Keratinocyte (primary cell): Measurements from ENCODE around the gene EVI5.
"Not testable (repeated sequence)": the region's sequence is repeated elsewhere in the genome, so short reads cannot be mapped to it uniquely, and the experiment has no call there.

Experiments
- EZH2 ChIP-seq: IDR thresholded peaks from one replicate; pipeline ENCODE4 v1.6.1; 2012; ENCODE audit warnings: inconsistent platforms, mild to moderate bottlenecking, low read length, moderate library complexity
- TF ChIP-seq, protein P1 (sequence below), 3 experiments: IDR thresholded peaks in 1 of 3; conservative IDR thresholded peaks in 1 of 3; optimal IDR thresholded peaks in 1 of 3; 2 replicates in 2 of 3; 3 replicates in 1 of 3; pipeline versions ENCODE3 to v1.5.1; 2011; ENCODE audit warnings: low read length in 3 of 3, mild to moderate bottlenecking in 3 of 3, moderate library complexity in 2 of 3, control low read depth in 1 of 3, inconsistent platforms in 1 of 3; ENCODE audit not compliant: insufficient read depth in 2 of 3; ENCODE audit errors: extremely low read depth in 1 of 3

DNA sequence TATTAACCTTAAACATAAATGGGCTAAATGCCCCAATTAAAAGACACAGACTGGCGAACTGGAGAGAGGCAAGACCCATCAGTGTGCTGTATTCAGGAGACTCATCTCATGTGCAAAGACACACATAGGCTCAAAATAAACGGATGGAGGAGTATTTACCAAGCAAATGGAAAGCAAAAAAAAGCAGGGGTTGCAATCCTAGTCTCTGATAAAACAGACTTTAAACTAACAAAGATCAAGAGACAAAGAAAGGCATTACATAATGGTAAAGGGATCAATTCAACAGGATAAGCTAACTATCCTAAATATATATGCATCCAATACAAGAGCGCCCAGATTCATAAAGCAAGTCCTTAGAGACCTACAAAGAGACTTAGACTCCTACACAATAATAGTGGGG lies 253.0 kb downstream of the EVI5 start:
- TF ChIP-seq, protein P1, sequence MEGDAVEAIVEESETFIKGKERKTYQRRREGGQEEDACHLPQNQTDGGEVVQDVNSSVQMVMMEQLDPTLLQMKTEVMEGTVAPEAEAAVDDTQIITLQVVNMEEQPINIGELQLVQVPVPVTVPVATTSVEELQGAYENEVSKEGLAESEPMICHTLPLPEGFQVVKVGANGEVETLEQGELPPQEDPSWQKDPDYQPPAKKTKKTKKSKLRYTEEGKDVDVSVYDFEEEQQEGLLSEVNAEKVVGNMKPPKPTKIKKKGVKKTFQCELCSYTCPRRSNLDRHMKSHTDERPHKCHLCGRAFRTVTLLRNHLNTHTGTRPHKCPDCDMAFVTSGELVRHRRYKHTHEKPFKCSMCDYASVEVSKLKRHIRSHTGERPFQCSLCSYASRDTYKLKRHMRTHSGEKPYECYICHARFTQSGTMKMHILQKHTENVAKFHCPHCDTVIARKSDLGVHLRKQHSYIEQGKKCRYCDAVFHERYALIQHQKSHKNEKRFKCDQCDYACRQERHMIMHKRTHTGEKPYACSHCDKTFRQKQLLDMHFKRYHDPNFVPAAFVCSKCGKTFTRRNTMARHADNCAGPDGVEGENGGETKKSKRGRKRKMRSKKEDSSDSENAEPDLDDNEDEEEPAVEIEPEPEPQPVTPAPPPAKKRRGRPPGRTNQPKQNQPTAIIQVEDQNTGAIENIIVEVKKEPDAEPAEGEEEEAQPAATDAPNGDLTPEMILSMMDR (optimal IDR thresholded peaks at IDR 0.05 in 1 of 3, IDR thresholded peaks at IDR 0.05 in 1 of 3, conservative IDR thresholded peaks at IDR 0.05 in 1 of 3; ENCODE audit: extremely low read depth in 1 of 3, insufficient read depth in 2 of 3, low read length in 3 of 3) = not testable (repeated sequence)
- TF ChIP-seq EZH2 = not testable (repeated sequence)
